DND-41 (cell line): ENCODE results near the gene GREM2.

ENCODE experiments used
- CTCF ChIP-seq: IDR thresholded peaks from 2 replicates; pipeline ENCODE4 v1.5.1; 2012; ENCODE audit warnings: borderline replicate concordance, low read length, moderate library complexity, mild to moderate bottlenecking; ENCODE audit not compliant: poor library complexity, severe bottlenecking; ENCODE audit errors: extremely low read depth
- EZH2 ChIP-seq: IDR thresholded peaks from 3 replicates; pipeline ENCODE4 v1.6.1; 2012; ENCODE audit warnings: borderline replicate concordance, low read depth, mild to moderate bottlenecking, moderate library complexity, low read length, inconsistent platforms; ENCODE audit not compliant: severe bottlenecking

GRCh38 chr1:240579511-240579910 is 32.4 kb downstream of the GREM2 start:
- TF ChIP-seq CTCF (no peak), EZH2 (no peak)
